Fibroblast of pulmonary artery (primary cell): Measurements from ENCODE around the gene FA2H.
"Not testable (repeated sequence)": the region's sequence is repeated elsewhere in the genome, so short reads cannot be mapped to it uniquely, and the experiment has no call there.

Source experiments
- DNase-seq: peaks from one replicate; pipeline ENCODE4 v3.0.0-alpha.2; 2010; ENCODE audit warnings: low read depth
- H3K4me3 ChIP-seq: replicated peaks from 2 replicates; pipeline ENCODE4 v1.5.1; 2011; ENCODE audit warnings: low read depth, mild to moderate bottlenecking, control low read depth, low read length, moderate library complexity
- TF ChIP-seq, protein P1 (sequence below): IDR thresholded peaks from 2 replicates; pipeline ENCODE4 v1.5.1; 2011; ENCODE audit warnings: mild to moderate bottlenecking, control low read depth, low read length, inconsistent platforms; ENCODE audit errors: missing control alignments

FA2H gene

DNA sequence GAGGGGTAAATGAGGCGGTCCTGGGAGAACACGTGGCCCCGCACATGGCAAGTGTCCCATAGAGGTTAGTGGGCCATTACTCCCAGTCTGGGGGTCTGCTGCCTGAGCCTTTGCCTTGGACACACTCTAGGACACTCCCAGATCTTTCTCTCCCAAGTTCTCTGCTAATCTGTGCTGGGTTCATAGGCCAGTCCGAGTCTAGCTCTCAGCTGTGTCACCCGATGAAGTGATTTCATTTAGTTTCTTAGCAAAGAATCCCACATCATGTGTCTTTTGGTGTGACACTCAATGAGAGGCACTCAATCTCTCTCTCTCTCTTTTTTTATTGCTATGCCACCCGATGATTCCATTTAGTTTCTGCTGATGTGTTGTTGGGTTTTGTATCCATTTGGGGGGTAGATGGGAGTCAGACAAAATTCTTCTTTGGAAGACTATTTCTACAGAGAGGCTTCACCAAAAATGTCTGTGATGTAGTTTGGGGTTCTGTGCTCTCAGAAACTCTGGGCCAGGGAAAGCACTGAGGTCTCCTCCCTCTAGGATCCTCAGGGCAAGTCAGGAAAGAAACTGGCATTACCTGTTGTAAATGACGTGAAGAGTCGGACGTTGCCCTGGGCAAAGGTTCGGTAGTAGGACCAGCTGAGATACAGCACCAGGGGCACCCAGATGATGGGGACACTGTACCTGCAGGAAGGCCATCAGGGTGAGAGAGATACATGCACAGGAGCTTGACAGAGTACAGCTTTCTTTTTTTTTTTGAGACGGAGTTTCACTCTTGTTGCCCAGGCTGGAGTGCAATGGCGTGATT is 48.8 kb downstream of the FA2H start:
- TF ChIP-seq, protein P1, sequence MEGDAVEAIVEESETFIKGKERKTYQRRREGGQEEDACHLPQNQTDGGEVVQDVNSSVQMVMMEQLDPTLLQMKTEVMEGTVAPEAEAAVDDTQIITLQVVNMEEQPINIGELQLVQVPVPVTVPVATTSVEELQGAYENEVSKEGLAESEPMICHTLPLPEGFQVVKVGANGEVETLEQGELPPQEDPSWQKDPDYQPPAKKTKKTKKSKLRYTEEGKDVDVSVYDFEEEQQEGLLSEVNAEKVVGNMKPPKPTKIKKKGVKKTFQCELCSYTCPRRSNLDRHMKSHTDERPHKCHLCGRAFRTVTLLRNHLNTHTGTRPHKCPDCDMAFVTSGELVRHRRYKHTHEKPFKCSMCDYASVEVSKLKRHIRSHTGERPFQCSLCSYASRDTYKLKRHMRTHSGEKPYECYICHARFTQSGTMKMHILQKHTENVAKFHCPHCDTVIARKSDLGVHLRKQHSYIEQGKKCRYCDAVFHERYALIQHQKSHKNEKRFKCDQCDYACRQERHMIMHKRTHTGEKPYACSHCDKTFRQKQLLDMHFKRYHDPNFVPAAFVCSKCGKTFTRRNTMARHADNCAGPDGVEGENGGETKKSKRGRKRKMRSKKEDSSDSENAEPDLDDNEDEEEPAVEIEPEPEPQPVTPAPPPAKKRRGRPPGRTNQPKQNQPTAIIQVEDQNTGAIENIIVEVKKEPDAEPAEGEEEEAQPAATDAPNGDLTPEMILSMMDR = no peak
- DNase-seq = no peak

DNA sequence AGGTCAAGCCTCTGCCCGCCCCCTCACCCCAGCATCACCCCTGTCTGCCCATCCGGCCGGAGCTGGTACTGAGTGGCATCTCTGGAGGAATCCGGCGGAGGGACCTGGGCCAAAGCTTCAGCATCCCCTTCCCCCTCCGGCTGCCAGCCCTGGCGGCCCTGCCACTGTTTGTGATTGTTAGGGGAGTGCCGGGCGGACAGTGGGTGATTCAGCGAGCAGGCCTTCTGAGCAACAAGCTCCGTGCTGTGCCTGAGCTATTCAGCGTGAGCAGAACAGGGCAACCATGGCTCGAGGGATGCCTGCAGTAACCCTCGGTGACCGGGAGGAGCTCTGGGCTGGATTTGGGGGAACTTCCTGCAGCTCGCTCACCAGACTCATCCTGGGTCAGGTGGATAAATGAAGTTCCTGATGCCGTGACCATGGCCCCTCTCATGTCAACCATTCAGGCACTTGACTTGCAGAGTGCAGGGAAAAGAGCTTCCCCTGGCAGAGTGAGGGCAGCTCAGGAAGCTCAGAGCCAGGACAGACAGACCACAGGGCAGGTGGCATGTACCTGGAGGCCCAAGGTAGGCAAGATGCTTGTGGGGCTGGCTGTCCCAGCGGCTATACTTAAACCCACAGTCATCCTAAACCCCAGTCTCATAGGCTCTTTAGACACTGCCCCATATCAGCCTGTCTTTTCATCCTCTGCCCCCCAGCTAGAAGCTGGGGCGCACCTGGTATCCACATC is 49.6 kb downstream of the FA2H start:
- peak; percentile 56 for DNase-seq
- H3K4me3 ChIP-seq = no peak overlapping the region
- TF ChIP-seq, protein P1 = peak; percentile 26

More for the DNA sequence above, 48.8 kb downstream of the FA2H start:
- H3K4me3 ChIP-seq = no peak overlapping the region

DNA sequence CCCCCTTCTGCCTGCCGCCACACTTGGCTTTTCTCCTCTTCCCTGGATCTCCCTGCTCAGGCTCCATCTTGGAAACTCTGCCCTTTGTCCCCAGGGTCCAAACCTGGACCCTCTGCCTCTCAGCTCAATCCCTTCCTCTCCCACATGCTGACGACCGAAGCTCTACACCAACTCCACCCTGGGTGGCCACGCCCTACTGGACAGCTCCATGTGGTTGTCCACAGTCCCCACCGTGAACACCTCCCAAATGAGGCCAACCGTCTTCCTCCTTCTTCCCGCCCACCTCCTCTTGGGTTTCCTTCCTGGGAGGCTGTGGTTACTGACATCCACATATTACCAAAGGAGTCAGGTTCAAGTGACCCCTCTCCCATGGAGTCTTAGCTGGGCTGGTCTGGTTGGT is 51.4 kb downstream of the FA2H start:
- TF ChIP-seq, protein P1 = no peak
- no peak overlapping the region for H3K4me3 ChIP-seq
- DNase-seq = no peak

DNA sequence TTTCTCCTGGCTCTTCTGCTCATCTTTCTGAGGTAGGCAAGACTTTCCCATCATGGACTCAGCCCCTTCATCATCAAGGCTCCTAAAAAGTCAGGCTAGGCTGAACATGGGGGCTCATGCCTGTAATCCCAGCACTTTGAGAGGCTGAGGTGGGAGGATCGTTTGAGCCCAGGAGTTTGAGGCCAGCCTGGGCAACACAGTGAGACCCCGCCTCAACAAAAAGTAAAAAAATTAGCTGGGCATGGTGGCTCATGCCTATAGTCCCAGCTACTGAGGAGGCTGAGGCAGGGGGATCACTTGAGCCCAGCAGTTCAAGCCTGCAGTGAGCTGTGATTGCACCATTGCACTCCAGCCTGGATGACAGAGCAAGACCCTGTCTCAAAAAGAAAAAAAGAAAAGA is 52.5 kb downstream of the FA2H start:
- not testable (repeated sequence) for DNase-seq, H3K4me3 ChIP-seq

DNA sequence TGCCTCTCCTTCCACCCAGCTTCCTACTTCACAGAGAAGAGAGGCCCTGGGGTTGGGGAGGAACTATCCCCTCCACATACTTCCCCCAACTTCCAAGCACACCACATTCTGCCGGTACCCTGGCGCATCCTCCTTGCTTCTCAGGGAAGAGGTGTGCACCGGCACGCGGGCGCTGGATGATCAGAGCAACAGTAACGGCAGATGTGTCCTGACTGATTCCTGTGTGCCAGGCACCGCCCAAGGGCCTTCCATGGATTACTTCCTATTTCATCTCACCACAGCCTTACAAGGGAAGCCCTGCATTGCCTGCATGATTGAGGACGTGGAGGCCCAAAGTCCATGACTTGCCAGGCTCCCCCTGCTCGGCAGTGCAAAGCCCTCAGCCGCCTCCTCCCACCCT is 52.9 kb downstream of the FA2H start:
- no peak for DNase-seq
- TF ChIP-seq, protein P1 = no peak
- H3K4me3 ChIP-seq = no peak overlapping the region

DNA sequence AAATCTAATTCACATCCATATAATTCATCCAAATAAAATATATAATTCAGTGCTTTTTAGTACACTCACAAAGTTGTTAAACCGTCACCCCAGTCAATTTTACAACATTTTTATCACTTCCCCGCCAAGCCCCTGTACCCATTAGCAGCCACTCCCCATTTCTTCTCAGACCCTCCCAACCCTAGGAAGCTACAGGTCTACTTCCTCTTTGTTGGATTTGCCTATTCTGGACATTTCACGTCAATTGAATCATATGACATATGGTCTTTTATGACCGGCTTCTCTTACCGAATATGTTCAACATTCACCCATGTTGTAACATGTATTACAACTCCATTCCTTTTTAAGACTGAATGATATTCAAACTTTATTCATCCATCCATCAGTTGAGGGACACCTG is 54.0 kb downstream of the FA2H start:
- no peak for DNase-seq
- TF ChIP-seq, protein P1 = no peak

DNA sequence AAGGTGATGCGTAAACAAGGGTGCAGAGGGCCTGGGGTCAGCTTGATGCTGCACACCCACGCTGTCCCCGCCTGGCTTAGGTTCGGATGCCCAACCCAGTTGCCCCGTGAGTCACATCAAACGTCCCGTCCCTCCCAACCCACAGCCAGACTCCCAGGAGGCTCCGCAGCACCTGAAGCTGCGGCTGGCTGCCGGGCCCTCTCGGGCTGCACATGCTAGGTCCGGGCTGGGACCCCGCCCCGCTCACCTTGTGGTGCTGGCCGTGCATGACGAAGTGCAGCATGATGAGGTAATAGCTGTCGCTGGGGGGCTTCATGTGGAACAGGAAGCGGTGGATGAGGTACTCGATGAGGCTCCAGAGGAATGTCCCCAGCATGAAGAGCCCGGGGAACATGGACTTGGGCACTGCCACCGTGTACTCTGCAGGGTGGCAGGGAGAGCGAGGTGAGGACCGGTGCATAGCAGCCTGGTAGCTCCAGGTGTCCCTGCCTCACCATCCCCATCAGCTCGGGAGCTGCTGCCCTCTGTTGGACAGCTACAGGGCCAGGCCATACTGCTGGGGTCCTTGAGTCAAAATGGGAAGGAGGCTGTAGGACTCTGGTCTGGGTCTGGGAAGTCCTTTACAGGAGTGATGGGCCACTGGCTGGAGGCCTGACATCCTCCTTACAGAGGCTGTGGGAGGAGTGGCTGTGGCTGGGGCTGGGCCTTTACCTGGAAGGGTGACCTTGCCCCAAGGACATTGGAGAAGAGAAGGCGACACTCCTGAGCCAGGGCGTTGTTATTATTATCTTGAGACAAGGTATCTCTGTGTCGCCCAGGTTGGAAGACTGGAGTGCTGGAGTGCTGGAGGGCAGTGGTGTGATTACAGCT is 55.6 kb downstream of the FA2H start:
- no peak overlapping the region for H3K4me3 ChIP-seq
- no peak for DNase-seq
- TF ChIP-seq, protein P1 = no peak

More for the DNA sequence above, 54.0 kb downstream of the FA2H start:
- H3K4me3 ChIP-seq = no peak overlapping the region
